Ectodermal cell (in vitro differentiated cells): ENCODE data around the gene SPINT1.

Experiments
- H3K27ac ChIP-seq: 2 replicates; pipeline ENCODE4 v1.7.0; 2013; ENCODE audit warnings: mild to moderate bottlenecking, low read depth, low read length; ENCODE audit not compliant: insufficient read depth, poor library complexity, severe bottlenecking
- H3K27me3 ChIP-seq: 2 replicates; pipeline ENCODE4 v1.7.0; 2013; ENCODE audit warnings: mild to moderate bottlenecking, low read length; ENCODE audit not compliant: insufficient read depth, control insufficient read depth, poor library complexity, severe bottlenecking
- H3K36me3 ChIP-seq: one replicate; pipeline ENCODE4 v1.7.0; 2013; ENCODE audit warnings: low read length; ENCODE audit not compliant: control insufficient read depth, insufficient read depth
- H3K4me1 ChIP-seq: one replicate; pipeline ENCODE4 v1.7.0; 2013; ENCODE audit warnings: low read length; ENCODE audit not compliant: control insufficient read depth, insufficient read depth
- H3K4me3 ChIP-seq: 2 replicates; pipeline ENCODE4 v1.7.0; 2013; ENCODE audit warnings: low read depth, low read length, control low read depth; ENCODE audit not compliant: insufficient read depth
- H3K9me3 ChIP-seq: 2 replicates; pipeline ENCODE4 v1.7.0; 2013; ENCODE audit warnings: mild to moderate bottlenecking, low read length, moderate library complexity; ENCODE audit not compliant: control insufficient read depth
- WGBS, 2 experiments: methylation state at CpG; one replicate each; pipeline ENCODE4 v1.1.7; 2013; ENCODE audit warnings: missing lambda C conversion rate in 2 of 2; 5-methylcytosine and 5-hydroxymethylcytosine counted together

The SPINT1 gene

GRCh38 chr15:40829115-40829514 is 14.7 kb upstream of the SPINT1 start:
- H3K4me3 ChIP-seq = no peak overlapping the region
- no peaks in the 10 kb centered on the region for H3K9me3 ChIP-seq
- no peaks in the 10 kb centered on the region for H3K27me3 ChIP-seq
- no peaks in the 10 kb centered on the region for H3K4me1 ChIP-seq
- H3K36me3 ChIP-seq = no peaks in the 10 kb centered on the region
- no peak overlapping the region for H3K27ac ChIP-seq
- WGBS, 2 experiments = 89 to 92% methylated on average over 7 of the region's 7 CpGs

GRCh38 chr15:40830884-40831283 is 13.0 kb upstream of the SPINT1 start:
- 30 to 66% methylated on average over 1 to 2 of the region's 2 CpGs for WGBS, 2 experiments
- no peak overlapping the region for H3K4me3 ChIP-seq
- no peaks in the 10 kb centered on the region for H3K4me1 ChIP-seq
- H3K36me3 ChIP-seq = no peaks in the 10 kb centered on the region
- H3K9me3 ChIP-seq = no peaks in the 10 kb centered on the region
- H3K27me3 ChIP-seq = no peaks in the 10 kb centered on the region
- no peak overlapping the region for H3K27ac ChIP-seq

DNA sequence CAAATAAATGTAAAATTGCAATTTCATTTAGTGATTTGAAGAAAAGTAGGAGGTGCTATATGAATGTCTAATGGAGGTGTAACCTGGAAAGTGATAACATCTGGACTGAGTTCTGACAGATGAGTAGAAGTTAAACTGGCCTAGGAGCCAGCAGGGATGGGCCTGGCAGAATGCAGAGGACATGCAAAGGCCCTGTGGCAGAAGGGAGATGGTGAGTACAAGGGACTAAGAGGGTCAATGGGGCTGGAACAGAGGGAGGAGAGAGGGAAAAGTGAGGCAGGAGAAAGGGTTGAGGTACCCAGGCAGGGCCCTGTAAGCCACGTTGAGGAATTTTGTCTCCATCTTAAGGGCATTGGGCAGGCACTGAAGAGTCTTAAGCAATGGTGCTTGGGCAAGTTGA is 12.0 kb upstream of the SPINT1 start:
- Histone ChIP-seq H3K27me3 (no peaks in the 10 kb centered on the region), H3K9me3 (no peaks in the 10 kb centered on the region), H3K4me3 (no peak overlapping the region), H3K27ac (no peak overlapping the region), H3K36me3 (no peaks in the 10 kb centered on the region), H3K4me1 (no peaks in the 10 kb centered on the region)
- 88 to 95% methylated on average over 1 of the region's 1 CpG for WGBS, 2 experiments

- no peaks in the 10 kb centered on the region for H3K9me3 ChIP-seq
- no peak overlapping the region for H3K4me3 ChIP-seq
- no peaks in the 10 kb centered on the region for H3K36me3 ChIP-seq
- no peaks in the 10 kb centered on the region for H3K27me3 ChIP-seq
- no peaks in the 10 kb centered on the region for H3K4me1 ChIP-seq
- H3K27ac ChIP-seq = no peak overlapping the region
These were observed 10.9 kb upstream of the SPINT1 start for GRCh38 chr15:40832903-40833302.

DNA sequence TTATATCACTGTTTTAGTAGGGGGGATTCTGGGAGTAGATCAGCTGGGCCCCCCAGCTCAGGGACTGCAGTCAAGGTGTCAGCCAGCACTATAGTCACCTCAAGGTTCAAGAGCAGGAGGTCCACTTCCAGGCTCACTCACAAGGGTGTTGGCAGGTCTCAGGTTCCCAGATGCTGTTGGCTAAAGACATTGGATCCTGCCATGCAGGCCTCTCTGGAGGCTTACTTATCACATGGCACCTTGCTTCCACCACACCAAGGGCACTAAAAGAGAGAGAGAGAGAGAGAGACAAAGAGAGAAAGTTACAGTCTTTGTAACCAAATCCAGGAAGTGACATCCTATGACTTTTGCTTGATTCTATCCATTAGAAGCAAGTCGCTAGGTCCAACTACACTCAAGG is 7.8 kb upstream of the SPINT1 start:
- H3K27ac ChIP-seq = no peak overlapping the region
- no peaks in the 10 kb centered on the region for H3K27me3 ChIP-seq
- no peak overlapping the region for H3K4me3 ChIP-seq
- H3K36me3 ChIP-seq = no peaks in the 10 kb centered on the region
- H3K9me3 ChIP-seq = no peaks in the 10 kb centered on the region
- H3K4me1 ChIP-seq = no peaks in the 10 kb centered on the region
- WGBS, 2 experiments = 90 to 96% methylated on average over 1 of the region's 1 CpG

DNA sequence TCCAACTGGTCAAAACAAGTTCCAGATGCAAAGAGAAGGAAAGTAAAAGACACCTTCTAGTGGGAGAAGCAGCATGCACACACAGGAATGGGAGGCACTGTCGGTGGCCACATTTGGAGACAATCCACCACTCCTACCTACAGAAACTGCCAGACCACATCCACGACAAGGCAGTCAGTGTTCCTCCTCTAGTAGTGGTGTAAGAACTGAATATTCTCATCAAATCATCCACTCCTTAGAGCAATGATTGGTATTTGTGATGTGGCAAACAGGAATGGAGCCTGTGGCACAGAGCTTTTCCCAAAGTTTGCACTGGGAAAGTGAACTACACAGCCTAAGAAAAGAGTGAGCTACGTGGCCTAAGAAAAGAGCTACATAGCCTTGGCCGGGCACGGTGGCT is 5.1 kb upstream of the SPINT1 start:
- no peaks in the 10 kb centered on the region for H3K36me3 ChIP-seq
- no peak overlapping the region for H3K27ac ChIP-seq
- H3K27me3 ChIP-seq = peaks cover 26% of the 10 kb centered on the region
- WGBS, 2 experiments = 89 to 93% methylated on average over 4 to 5 of the region's 5 CpGs
- H3K4me1 ChIP-seq = no peaks in the 10 kb centered on the region
- H3K4me3 ChIP-seq = no peak overlapping the region
- no peaks in the 10 kb centered on the region for H3K9me3 ChIP-seq

DNA sequence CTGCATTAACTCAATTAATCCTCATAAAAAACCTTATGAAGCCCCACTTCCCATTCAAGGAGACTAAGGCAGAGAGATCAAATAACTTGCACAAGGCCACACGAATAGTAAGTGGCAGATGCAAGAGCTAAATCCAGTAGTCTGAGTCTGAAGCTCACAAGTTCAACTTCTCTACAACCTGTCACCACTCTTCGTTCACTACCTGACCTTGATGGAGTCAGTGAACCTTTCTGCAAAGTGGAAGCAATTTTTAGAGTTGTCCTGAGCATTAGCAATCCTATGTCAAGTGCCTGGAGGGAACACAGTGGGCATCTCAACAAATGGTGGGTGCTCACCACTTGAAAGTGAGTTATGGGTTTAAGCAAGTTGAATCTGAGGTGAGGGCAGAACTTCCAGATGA is 2.1 kb upstream of the SPINT1 start:
- 92 to 97% methylated on average over 2 of the region's 2 CpGs for WGBS, 2 experiments
- Histone ChIP-seq H3K4me1 (no peaks in the 10 kb centered on the region), H3K36me3 (no peaks in the 10 kb centered on the region), H3K27ac (no peak overlapping the region), H3K9me3 (no peaks in the 10 kb centered on the region), H3K4me3 (no peak overlapping the region), H3K27me3 (peaks cover 48% of the 10 kb centered on the region)

- peak overlapping the region; percentile 49 for H3K4me3 ChIP-seq
- peaks cover 10% of the 10 kb centered on the region for H3K4me1 ChIP-seq
- H3K27me3 ChIP-seq = peaks cover 48% of the 10 kb centered on the region
- H3K36me3 ChIP-seq = no peaks in the 10 kb centered on the region
- WGBS, 2 experiments = 7 to 8% methylated on average over 34 of the region's 34 CpGs
- H3K9me3 ChIP-seq = no peaks in the 10 kb centered on the region
- no peak overlapping the region for H3K27ac ChIP-seq
These were observed 475 bp upstream of the SPINT1 start for GRCh38 chr15:40843261-40843884.

DNA sequence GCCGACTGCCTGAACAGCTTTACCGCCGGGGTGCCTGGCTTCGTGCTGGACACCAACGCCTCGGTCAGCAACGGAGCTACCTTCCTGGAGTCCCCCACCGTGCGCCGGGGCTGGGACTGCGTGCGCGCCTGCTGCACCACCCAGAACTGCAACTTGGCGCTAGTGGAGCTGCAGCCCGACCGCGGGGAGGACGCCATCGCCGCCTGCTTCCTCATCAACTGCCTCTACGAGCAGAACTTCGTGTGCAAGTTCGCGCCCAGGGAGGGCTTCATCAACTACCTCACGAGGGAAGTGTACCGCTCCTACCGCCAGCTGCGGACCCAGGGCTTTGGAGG is 815 bp downstream of the SPINT1 start:
- Histone ChIP-seq H3K27me3 (peaks cover 48% of the 10 kb centered on the region), H3K36me3 (no peaks in the 10 kb centered on the region), H3K4me3 (peak overlapping the region; percentile 49), H3K4me1 (peaks cover 10% of the 10 kb centered on the region), H3K27ac (no peak overlapping the region), H3K9me3 (no peaks in the 10 kb centered on the region)
- WGBS, 2 experiments = 4 to 5% methylated on average over 28 of the region's 28 CpGs

- Histone ChIP-seq H3K9me3 (no peaks in the 10 kb centered on the region), H3K4me1 (peaks cover 10% of the 10 kb centered on the region), H3K27me3 (peaks cover 48% of the 10 kb centered on the region), H3K4me3 (peak overlapping the region; percentile 49), H3K36me3 (no peaks in the 10 kb centered on the region), H3K27ac (no peak overlapping the region)
- 64 to 68% methylated on average over 11 to 12 of the region's 12 CpGs for WGBS, 2 experiments
These were observed 1.2 kb downstream of the SPINT1 start for GRCh38 chr15:40845036-40845435.
